ENCODE data around the gene RBL2.
A peak's percentile ranks its signal among the peaks of the same experiment; 100 is the strongest.

Gene RBL2

GRCh38 chr16:53517851-53518250, 83.6 kb downstream of the RBL2 start:
- no peak overlapping the region for H3K27ac ChIP-seq (ENCODE audit: low read depth, low read length, severe bottlenecking)
- H3K4me3 ChIP-seq (ENCODE audit: extremely low read depth, insufficient read depth, low read length, poor library complexity, severe bottlenecking) = no peak overlapping the region
- H3K9me3 ChIP-seq (ENCODE audit: control insufficient read depth, low read length) = peaks cover 8% of the 10 kb centered on the region
- WGBS, 2 experiments (ENCODE audit: insufficient coverage in 2 of 2) = 96 to 97% methylated on average over 4 of the region's 4 CpGs
- no peaks in the 10 kb centered on the region for H3K36me3 ChIP-seq (ENCODE audit: control insufficient read depth, insufficient read depth, low read length)
- H3K4me1 ChIP-seq (ENCODE audit: control insufficient read depth, insufficient read depth, low read length, poor library complexity, severe bottlenecking) = no peaks in the 10 kb centered on the region

GRCh38 chr16:53518550-53519416, 84.5 kb downstream of the RBL2 start:
- no peaks in the 10 kb centered on the region for H3K9me3 ChIP-seq (ENCODE audit: control insufficient read depth, low read length)
- no peak overlapping the region for H3K4me3 ChIP-seq (ENCODE audit: extremely low read depth, insufficient read depth, low read length, poor library complexity, severe bottlenecking)
- peak overlapping the region; percentile 64 for H3K27ac ChIP-seq (ENCODE audit: low read depth, low read length, severe bottlenecking)
- H3K36me3 ChIP-seq (ENCODE audit: control insufficient read depth, insufficient read depth, low read length) = no peaks in the 10 kb centered on the region
- H3K4me1 ChIP-seq (ENCODE audit: control insufficient read depth, insufficient read depth, low read length, poor library complexity, severe bottlenecking) = no peaks in the 10 kb centered on the region
- WGBS, 2 experiments (ENCODE audit: insufficient coverage in 2 of 2) = 90 to 95% methylated on average over 15 to 17 of the region's 19 CpGs

- Histone ChIP-seq H3K4me3 (ENCODE audit: extremely low read depth, insufficient read depth, low read length, poor library complexity, severe bottlenecking) (no peak overlapping the region), H3K4me1 (ENCODE audit: control insufficient read depth, insufficient read depth, low read length, poor library complexity, severe bottlenecking) (no peaks in the 10 kb centered on the region), H3K27ac (ENCODE audit: low read depth, low read length, severe bottlenecking) (no peak overlapping the region), H3K36me3 (ENCODE audit: control insufficient read depth, insufficient read depth, low read length) (no peaks in the 10 kb centered on the region), H3K9me3 (ENCODE audit: control insufficient read depth, low read length) (no peaks in the 10 kb centered on the region)
- WGBS, 2 experiments (ENCODE audit: insufficient coverage in 2 of 2) = 92 to 96% methylated on average over 3 to 7 of the region's 8 CpGs
Observed at GRCh38 chr16:53519417-53520091, 85.3 kb downstream of the RBL2 start.

GRCh38 chr16:53523126-53523804, 89.0 kb downstream of the RBL2 start:
- Histone ChIP-seq H3K9me3 (ENCODE audit: control insufficient read depth, low read length) (no peaks in the 10 kb centered on the region), H3K4me1 (ENCODE audit: control insufficient read depth, insufficient read depth, low read length, poor library complexity, severe bottlenecking) (no peaks in the 10 kb centered on the region), H3K36me3 (ENCODE audit: control insufficient read depth, insufficient read depth, low read length) (no peaks in the 10 kb centered on the region), H3K4me3 (ENCODE audit: extremely low read depth, insufficient read depth, low read length, poor library complexity, severe bottlenecking) (no peak overlapping the region), H3K27ac (ENCODE audit: low read depth, low read length, severe bottlenecking) (no peak overlapping the region)
- 92% methylated on average over 18 to 21 of the region's 21 CpGs for WGBS, 2 experiments (ENCODE audit: insufficient coverage in 2 of 2)

- Histone ChIP-seq H3K4me1 (ENCODE audit: control insufficient read depth, insufficient read depth, low read length, poor library complexity, severe bottlenecking) (no peaks in the 10 kb centered on the region), H3K27ac (ENCODE audit: low read depth, low read length, severe bottlenecking) (no peak overlapping the region), H3K4me3 (ENCODE audit: extremely low read depth, insufficient read depth, low read length, poor library complexity, severe bottlenecking) (no peak overlapping the region), H3K36me3 (ENCODE audit: control insufficient read depth, insufficient read depth, low read length) (no peaks in the 10 kb centered on the region), H3K9me3 (ENCODE audit: control insufficient read depth, low read length) (no peaks in the 10 kb centered on the region)
- WGBS, 2 experiments (ENCODE audit: insufficient coverage in 2 of 2) = 87 to 92% methylated on average over 14 of the region's 15 CpGs
Observed at GRCh38 chr16:53523971-53524548, 89.8 kb downstream of the RBL2 start.

- Histone ChIP-seq H3K9me3 (ENCODE audit: control insufficient read depth, low read length) (no peaks in the 10 kb centered on the region), H3K27ac (ENCODE audit: low read depth, low read length, severe bottlenecking) (no peak overlapping the region), H3K4me3 (ENCODE audit: extremely low read depth, insufficient read depth, low read length, poor library complexity, severe bottlenecking) (no peak overlapping the region), H3K36me3 (ENCODE audit: control insufficient read depth, insufficient read depth, low read length) (no peaks in the 10 kb centered on the region), H3K4me1 (ENCODE audit: control insufficient read depth, insufficient read depth, low read length, poor library complexity, severe bottlenecking) (no peaks in the 10 kb centered on the region)
- WGBS, 2 experiments (ENCODE audit: insufficient coverage in 2 of 2) = 91 to 92% methylated on average over 6 of the region's 6 CpGs
Observed at GRCh38 chr16:53528797-53529196, 94.5 kb downstream of the RBL2 start.

- no peak overlapping the region for H3K4me3 ChIP-seq (ENCODE audit: extremely low read depth, insufficient read depth, low read length, poor library complexity, severe bottlenecking)
- WGBS, 2 experiments (ENCODE audit: insufficient coverage in 2 of 2) = 94 to 98% methylated on average over 6 to 8 of the region's 14 CpGs
- H3K4me1 ChIP-seq (ENCODE audit: control insufficient read depth, insufficient read depth, low read length, poor library complexity, severe bottlenecking) = no peaks in the 10 kb centered on the region
- no peaks in the 10 kb centered on the region for H3K36me3 ChIP-seq (ENCODE audit: control insufficient read depth, insufficient read depth, low read length)
- H3K9me3 ChIP-seq (ENCODE audit: control insufficient read depth, low read length) = no peaks in the 10 kb centered on the region
- H3K27ac ChIP-seq (ENCODE audit: low read depth, low read length, severe bottlenecking) = no peak overlapping the region
Observed at GRCh38 chr16:53529513-53529912, 95.2 kb downstream of the RBL2 start.

GRCh38 chr16:53530046-53530445, 95.8 kb downstream of the RBL2 start:
- 82% methylated on average over 2 to 8 of the region's 10 CpGs for WGBS, 2 experiments (ENCODE audit: insufficient coverage in 2 of 2)
- no peak overlapping the region for H3K27ac ChIP-seq (ENCODE audit: low read depth, low read length, severe bottlenecking)

GRCh38 chr16:53530741-53531140, 96.5 kb downstream of the RBL2 start:
- no peaks in the 10 kb centered on the region for H3K9me3 ChIP-seq (ENCODE audit: control insufficient read depth, low read length)
- WGBS, 2 experiments (ENCODE audit: insufficient coverage in 2 of 2) = 88% methylated on average over 1 of the region's 1 CpG; no CpG with 5 or more reads in 1 of the 2 experiments
- H3K27ac ChIP-seq (ENCODE audit: low read depth, low read length, severe bottlenecking) = no peak overlapping the region
- no peaks in the 10 kb centered on the region for H3K36me3 ChIP-seq (ENCODE audit: control insufficient read depth, insufficient read depth, low read length)
- H3K4me3 ChIP-seq (ENCODE audit: extremely low read depth, insufficient read depth, low read length, poor library complexity, severe bottlenecking) = no peak overlapping the region
- H3K4me1 ChIP-seq (ENCODE audit: control insufficient read depth, insufficient read depth, low read length, poor library complexity, severe bottlenecking) = no peaks in the 10 kb centered on the region

More at GRCh38 chr16:53530046-53530445, 95.8 kb downstream of the RBL2 start:
- no peaks in the 10 kb centered on the region for H3K9me3 ChIP-seq (ENCODE audit: control insufficient read depth, low read length)
- H3K4me1 ChIP-seq (ENCODE audit: control insufficient read depth, insufficient read depth, low read length, poor library complexity, severe bottlenecking) = no peaks in the 10 kb centered on the region
- H3K4me3 ChIP-seq (ENCODE audit: extremely low read depth, insufficient read depth, low read length, poor library complexity, severe bottlenecking) = no peak overlapping the region
- H3K36me3 ChIP-seq (ENCODE audit: control insufficient read depth, insufficient read depth, low read length) = no peaks in the 10 kb centered on the region

- Histone ChIP-seq H3K4me3 (ENCODE audit: extremely low read depth, insufficient read depth, low read length, poor library complexity, severe bottlenecking) (no peak overlapping the region), H3K36me3 (ENCODE audit: control insufficient read depth, insufficient read depth, low read length) (no peaks in the 10 kb centered on the region), H3K9me3 (ENCODE audit: control insufficient read depth, low read length) (no peaks in the 10 kb centered on the region), H3K27ac (ENCODE audit: low read depth, low read length, severe bottlenecking) (no peak overlapping the region), H3K4me1 (ENCODE audit: control insufficient read depth, insufficient read depth, low read length, poor library complexity, severe bottlenecking) (no peaks in the 10 kb centered on the region)
- 81 to 90% methylated on average over 2 of the region's 2 CpGs for WGBS, 2 experiments (ENCODE audit: insufficient coverage in 2 of 2)
Observed at GRCh38 chr16:53534206-53534605, 99.9 kb downstream of the RBL2 start.

Measured in mesodermal cell (in vitro differentiated cells).